ENCODE results near the gene ERRFI1.

ERRFI1 gene

GRCh38 chr1:8031176-8031785 lies 5.2 kb upstream of the ERRFI1 start:
- Histone ChIP-seq H3K9me3 (replicated peaks in 1 of 11) (no peaks in the 10 kb centered on the region), H3K4me2 (no peak overlapping the region), H4K20me1 (no peaks in the 10 kb centered on the region), H3K27me3 (peaks cover 0 to 13% (median 6%) of the 10 kb centered on the region in 11 experiments; a peak in 9 of 22 replicates), H3K9ac (no peak overlapping the region), H3K4me3 (no peak overlapping the region), H3K4me1 (peaks cover 0 to 5% (median 5%) of the 10 kb centered on the region in 10 experiments; a peak in 16 of 20 replicates), H3K36me3 (no peaks in the 10 kb centered on the region), H3K27ac (no peak overlapping the region)
- no peak for TF ChIP-seq Cebpa-rat (IDR thresholded peaks at IDR 0.05)

- Histone ChIP-seq H3K27ac (no peak overlapping the region), H3K36me3 (no peaks in the 10 kb centered on the region), H4K20me1 (peaks cover 0 to 22% (median 0%) of the 10 kb centered on the region in 11 experiments; a peak in 5 of 22 replicates), H3K4me1 (peaks cover 5 to 14% (median 12%) of the 10 kb centered on the region in 10 experiments; a peak in 18 of 20 replicates), H3K4me3 (no peak overlapping the region), H3K27me3 (peaks cover 24 to 41% (median 32%) of the 10 kb centered on the region in 11 experiments), H3K9ac (no peak overlapping the region), H3K9me3 (replicated peaks in 1 of 11) (no peaks in the 10 kb centered on the region), H3K4me2 (no peak overlapping the region)
- TF ChIP-seq Cebpa-rat (IDR thresholded peaks at IDR 0.05): no peak
Measured at GRCh38 chr1:8028571-8028910, 2.4 kb upstream of the ERRFI1 start.

GRCh38 chr1:8027748-8028570 lies 1.9 kb upstream of the ERRFI1 start:
- no peak overlapping the region for H3K4me2 ChIP-seq
- no peak overlapping the region for H3K9ac ChIP-seq
- no peaks in the 10 kb centered on the region for H3K36me3 ChIP-seq
- H4K20me1 ChIP-seq: peaks cover 0 to 27% (median 0%) of the 10 kb centered on the region in 11 experiments; a peak in 5 of 22 replicates
- H3K9me3 ChIP-seq (replicated peaks in 1 of 11): no peaks in the 10 kb centered on the region
- H3K4me3 ChIP-seq: no peak overlapping the region
- no peak overlapping the region for H3K27ac ChIP-seq
- TF ChIP-seq Cebpa-rat (IDR thresholded peaks at IDR 0.05): no peak
- H3K27me3 ChIP-seq: peaks cover 26 to 47% (median 37%) of the 10 kb centered on the region in 11 experiments
- H3K4me1 ChIP-seq: peaks cover 5 to 14% (median 12%) of the 10 kb centered on the region in 10 experiments; a peak in 18 of 20 replicates

GRCh38 chr1:8026976-8027747 lies 1.1 kb upstream of the ERRFI1 start:
- Histone ChIP-seq H3K4me2 (peak overlapping the region in 6 of 11 experiments; percentile 97 to 99 (median 98); a peak in 8 of 22 replicates), H3K36me3 (no peaks in the 10 kb centered on the region), H3K4me1 (peaks cover 5 to 14% (median 12%) of the 10 kb centered on the region in 10 experiments; a peak in 18 of 20 replicates), H3K9me3 (replicated peaks in 1 of 11) (no peaks in the 10 kb centered on the region), H3K27me3 (peaks cover 26 to 49% (median 40%) of the 10 kb centered on the region in 11 experiments), H3K4me3 (no peak overlapping the region), H3K9ac (no peak overlapping the region), H4K20me1 (peaks cover 0 to 30% (median 0%) of the 10 kb centered on the region in 11 experiments; a peak in 5 of 22 replicates), H3K27ac (no peak overlapping the region)
- no peak for TF ChIP-seq Cebpa-rat (IDR thresholded peaks at IDR 0.05)

- Histone ChIP-seq H3K36me3 (no peaks in the 10 kb centered on the region), H3K9ac (peak overlapping the region; percentile 52 to 84 (median 74)), H4K20me1 (peaks cover 0 to 30% (median 0%) of the 10 kb centered on the region in 11 experiments; a peak in 5 of 22 replicates), H3K27ac (peak overlapping the region in 9 of 11 experiments; percentile 25 to 60 (median 39); a peak in 13 of 22 replicates), H3K4me3 (peak overlapping the region; percentile 63 to 77 (median 70)), H3K27me3 (peaks cover 26 to 49% (median 40%) of the 10 kb centered on the region in 11 experiments), H3K4me1 (peaks cover 5 to 14% (median 12%) of the 10 kb centered on the region in 10 experiments; a peak in 18 of 20 replicates), H3K9me3 (replicated peaks in 1 of 11) (no peaks in the 10 kb centered on the region), H3K4me2 (peak overlapping the region; percentile 97 to 99 (median 98))
- no peak for TF ChIP-seq Cebpa-rat (IDR thresholded peaks at IDR 0.05)
Measured at GRCh38 chr1:8025671-8026144, 401 bp downstream of the ERRFI1 start.

- peaks cover 0 to 30% (median 0%) of the 10 kb centered on the region in 11 experiments; a peak in 5 of 22 replicates for H4K20me1 ChIP-seq
- peak overlapping the region; percentile 52 to 84 (median 74); a peak in 21 of 22 replicates for H3K9ac ChIP-seq
- H3K4me1 ChIP-seq: peaks cover 9 to 17% (median 12%) of the 10 kb centered on the region in 10 experiments; a peak in 19 of 20 replicates
- no peaks in the 10 kb centered on the region for H3K9me3 ChIP-seq (replicated peaks in 1 of 11)
- peaks cover 26 to 49% (median 40%) of the 10 kb centered on the region in 11 experiments for H3K27me3 ChIP-seq
- no peak for TF ChIP-seq Cebpa-rat (IDR thresholded peaks at IDR 0.05)
- H3K4me3 ChIP-seq: peak overlapping the region; percentile 63 to 77 (median 70)
- peak overlapping the region in 2 of 11 experiments; percentile 56 to 60; a peak in 2 of 22 replicates for H3K27ac ChIP-seq
- H3K36me3 ChIP-seq: no peaks in the 10 kb centered on the region
- H3K4me2 ChIP-seq: peak overlapping the region; percentile 97 to 99 (median 98)
Measured at GRCh38 chr1:8025061-8025670, 943 bp downstream of the ERRFI1 start.

GRCh38 chr1:8024329-8024728 lies 1.8 kb downstream of the ERRFI1 start:
- H3K27me3 ChIP-seq: peaks cover 26 to 49% (median 40%) of the 10 kb centered on the region in 11 experiments
- no peak for TF ChIP-seq Cebpa-rat (IDR thresholded peaks at IDR 0.05)
- H3K9ac ChIP-seq: no peak overlapping the region
- H3K4me3 ChIP-seq: no peak overlapping the region
- no peaks in the 10 kb centered on the region for H3K9me3 ChIP-seq (replicated peaks in 1 of 11)
- no peak overlapping the region for H3K27ac ChIP-seq
- peaks cover 0 to 30% (median 0%) of the 10 kb centered on the region in 11 experiments; a peak in 5 of 22 replicates for H4K20me1 ChIP-seq
- H3K36me3 ChIP-seq: no peaks in the 10 kb centered on the region
- H3K4me2 ChIP-seq: no peak overlapping the region
- H3K4me1 ChIP-seq: peaks cover 12 to 25% (median 17%) of the 10 kb centered on the region in 10 experiments

GRCh38 chr1:8023995-8024313 lies 2.2 kb downstream of the ERRFI1 start:
- Histone ChIP-seq H3K27ac (no peak overlapping the region), H3K27me3 (peaks cover 26 to 49% (median 40%) of the 10 kb centered on the region in 11 experiments), H3K9ac (no peak overlapping the region), H4K20me1 (peaks cover 0 to 30% (median 0%) of the 10 kb centered on the region in 11 experiments; a peak in 5 of 22 replicates), H3K4me3 (no peak overlapping the region), H3K4me2 (no peak overlapping the region), H3K4me1 (peaks cover 12 to 25% (median 17%) of the 10 kb centered on the region in 10 experiments), H3K9me3 (replicated peaks in 1 of 11) (no peaks in the 10 kb centered on the region), H3K36me3 (no peaks in the 10 kb centered on the region)
- no peak for TF ChIP-seq Cebpa-rat (IDR thresholded peaks at IDR 0.05)
